Osteocyte (in vitro differentiated cells): ENCODE measurements around the gene PAPLN. TPM values are rescaled to one million over a fixed set of nuclear protein-coding genes. Genes with fewer than 3 reads are reported as not detected.

ENCODE experiments used
- DNase-seq: peaks from one replicate; pipeline ENCODE4 v3.0.0; 2021; ENCODE audit warnings: mixed read lengths; ENCODE audit not compliant: unreplicated experiment; ENCODE audit errors: extremely low spot score
- H3K27ac Mint-ChIP-seq: one replicate; pipeline ENCODE4 v1.8.0; 2021; ENCODE audit warnings: mild to moderate bottlenecking, mixed read lengths; ENCODE audit not compliant: unreplicated experiment
- H3K27me3 Mint-ChIP-seq: one replicate; pipeline ENCODE4 v1.8.0; 2021; ENCODE audit warnings: mixed read lengths; ENCODE audit not compliant: unreplicated experiment
- H3K36me3 Mint-ChIP-seq: one replicate; pipeline ENCODE4 v1.8.0; 2021; ENCODE audit warnings: mixed read lengths; ENCODE audit not compliant: unreplicated experiment
- H3K4me1 Mint-ChIP-seq: one replicate; pipeline ENCODE4 v1.8.0; 2021; ENCODE audit warnings: mixed read lengths; ENCODE audit not compliant: unreplicated experiment
- H3K4me3 Mint-ChIP-seq: one replicate; pipeline ENCODE4 v1.8.0; 2021; ENCODE audit warnings: mild to moderate bottlenecking, moderate library complexity, mixed read lengths; ENCODE audit not compliant: unreplicated experiment
- H3K9me3 Mint-ChIP-seq: one replicate; pipeline ENCODE4 v1.8.0; 2021; ENCODE audit warnings: mixed read lengths; ENCODE audit not compliant: unreplicated experiment
- CTCF ChIP-seq: fragments of 200-600 bp; sonication (generic); IDR thresholded peaks from 2 replicates; pipeline ENCODE4 v1.5.0; 2021; ENCODE audit warnings: antibody characterized with exemption, mild to moderate bottlenecking, moderate library complexity
- total RNA-seq: library from RNA; stranded (reverse); gene quantifications from 2 replicates; pipeline ENCODE4 v1.2.1, GENCODE V29; 2021

PAPLN gene
- total RNA-seq, 1 donor from 2014 or later, result 44.3 TPM

GRCh38 chr14:73289308-73289707 lies 52.0 kb downstream of the PAPLN start:
- H3K9me3 Mint-ChIP-seq, result no peaks in the 10 kb centered on the region
- H3K4me3 Mint-ChIP-seq, result no peak overlapping the region
- peaks cover 19% of the 10 kb centered on the region for H3K36me3 Mint-ChIP-seq
- peak overlapping the region; percentile 28 for H3K27ac Mint-ChIP-seq
- TF ChIP-seq CTCF, result no peak
- H3K4me1 Mint-ChIP-seq, result peaks cover 2% of the 10 kb centered on the region
- no peak for DNase-seq
- H3K27me3 Mint-ChIP-seq, result no peaks in the 10 kb centered on the region

- H3K27ac Mint-ChIP-seq, result peak overlapping the region; percentile 28
- H3K36me3 Mint-ChIP-seq, result peaks cover 17% of the 10 kb centered on the region
- H3K4me3 Mint-ChIP-seq, result no peak overlapping the region
- TF ChIP-seq CTCF, result no peak
- H3K27me3 Mint-ChIP-seq, result no peaks in the 10 kb centered on the region
- H3K4me1 Mint-ChIP-seq, result peaks cover 2% of the 10 kb centered on the region
- DNase-seq, result no peak
- no peaks in the 10 kb centered on the region for H3K9me3 Mint-ChIP-seq
Observed at GRCh38 chr14:73289729-73290128, 52.4 kb downstream of the PAPLN start.

- Mint-ChIP-seq H3K4me1 (peaks cover 2% of the 10 kb centered on the region), H3K4me3 (no peak overlapping the region), H3K9me3 (no peaks in the 10 kb centered on the region), H3K27ac (no peak overlapping the region), H3K36me3 (peaks cover 17% of the 10 kb centered on the region), H3K27me3 (no peaks in the 10 kb centered on the region)
- DNase-seq, result no peak
- no peak for TF ChIP-seq CTCF
Observed at GRCh38 chr14:73290279-73290678, 53.0 kb downstream of the PAPLN start.

GRCh38 chr14:73293782-73294781 lies 56.8 kb downstream of the PAPLN start:
- no peaks in the 10 kb centered on the region for H3K9me3 Mint-ChIP-seq
- H3K4me3 Mint-ChIP-seq, result no peak overlapping the region
- peaks cover 4% of the 10 kb centered on the region for H3K4me1 Mint-ChIP-seq
- no peaks in the 10 kb centered on the region for H3K27me3 Mint-ChIP-seq
- H3K27ac Mint-ChIP-seq, result no peak overlapping the region
- no peak for TF ChIP-seq CTCF
- no peak for DNase-seq
- H3K36me3 Mint-ChIP-seq, result peaks cover 11% of the 10 kb centered on the region

- Mint-ChIP-seq H3K9me3 (no peaks in the 10 kb centered on the region), H3K4me3 (no peak overlapping the region), H3K4me1 (peaks cover 2% of the 10 kb centered on the region), H3K27ac (no peak overlapping the region), H3K27me3 (no peaks in the 10 kb centered on the region), H3K36me3 (peaks cover 15% of the 10 kb centered on the region)
- TF ChIP-seq CTCF, result peak; percentile 78
- DNase-seq, result no peak
Observed at GRCh38 chr14:73295198-73295796, 58.0 kb downstream of the PAPLN start.
